ENCODE measurements around the gene PKN1.

Gene PKN1

DNA sequence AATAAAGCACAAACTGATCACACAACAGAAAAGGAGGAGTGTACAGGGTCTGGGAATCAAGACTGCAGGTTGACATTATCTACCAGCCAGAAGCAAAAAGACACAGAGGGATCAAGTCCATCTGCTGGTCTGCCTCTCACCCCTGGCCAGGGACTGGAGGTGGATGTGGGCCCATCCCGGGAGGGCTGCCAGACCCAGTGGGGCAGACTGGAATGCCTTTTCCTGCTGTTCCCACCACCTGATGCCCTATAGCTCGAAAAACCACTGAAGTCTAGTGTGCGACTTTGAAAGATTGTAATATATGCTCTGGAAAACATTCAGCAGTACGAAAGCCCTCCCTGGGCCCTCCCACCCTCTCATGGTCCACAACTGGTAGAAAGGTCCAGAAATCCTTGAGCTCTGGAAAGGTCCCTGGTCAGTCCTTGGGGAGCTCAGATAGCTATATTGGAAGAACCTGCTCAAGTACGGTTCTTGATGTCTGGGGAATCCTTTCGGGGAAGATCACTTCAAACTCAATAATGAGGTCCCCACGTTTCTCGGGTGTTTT lies 82.5 kb downstream of the PKN1 start:
- no peak for DNase-seq (ENCODE audit: low spot score)

DNA sequence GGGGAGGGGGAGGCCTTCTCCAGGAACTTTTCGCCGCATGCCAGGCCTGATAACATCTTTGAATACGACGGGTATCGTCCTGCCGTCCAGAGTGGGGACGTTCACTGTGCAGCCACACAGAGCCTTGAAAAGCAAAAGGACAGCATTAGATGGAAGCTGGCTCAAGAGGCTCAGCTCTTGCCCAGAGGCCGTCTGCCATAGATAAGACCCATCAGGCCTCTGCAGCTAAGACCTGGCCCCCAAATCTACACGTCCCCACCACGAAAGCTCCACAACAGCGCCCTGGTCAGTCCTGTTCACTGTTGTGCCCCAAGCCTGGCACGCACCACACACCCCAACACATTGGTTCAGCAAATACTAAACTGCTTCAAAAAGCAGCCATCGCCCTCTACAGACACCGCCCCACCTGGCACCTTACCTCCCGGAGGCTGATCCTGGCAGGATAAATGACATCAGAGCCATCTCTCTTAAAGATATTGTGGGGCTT lies 83.0 kb downstream of the PKN1 start:
- DNase-seq (ENCODE audit: low spot score): no peak

DNA sequence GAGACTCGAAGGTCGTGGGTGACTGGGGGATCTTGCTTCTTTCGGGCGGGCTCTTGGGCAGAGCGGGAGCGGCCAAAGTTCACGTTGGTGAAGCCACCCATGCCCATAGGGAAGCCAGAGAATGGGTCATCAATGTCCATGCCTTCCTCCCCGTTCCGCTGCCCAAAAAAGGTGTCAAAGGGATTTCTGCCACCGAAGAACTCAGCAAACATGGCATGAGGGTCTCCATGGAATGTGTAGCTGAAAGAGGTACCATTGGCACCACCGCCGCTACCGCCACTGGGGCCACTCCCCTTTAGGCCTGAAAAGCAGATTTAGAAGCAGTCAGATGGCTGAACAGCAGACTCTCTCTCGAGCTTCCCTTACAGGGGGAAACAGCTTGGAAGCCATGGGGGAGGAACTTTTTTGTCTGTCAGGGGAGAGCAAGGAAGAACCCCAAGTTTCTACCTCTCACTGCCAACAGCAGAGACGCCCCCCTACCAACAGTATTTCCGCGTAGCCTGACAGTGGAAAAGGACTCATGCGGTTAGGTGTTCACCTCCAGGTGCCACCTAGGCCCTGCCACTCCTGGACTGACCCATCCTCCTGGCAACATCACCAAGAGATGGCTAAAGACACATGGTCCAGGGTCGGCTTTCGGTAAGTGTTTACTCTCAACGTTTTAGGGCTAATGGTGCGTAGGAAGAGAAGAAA lies 83.8 kb downstream of the PKN1 start:
- no peak for DNase-seq (ENCODE audit: low spot score)

DNA sequence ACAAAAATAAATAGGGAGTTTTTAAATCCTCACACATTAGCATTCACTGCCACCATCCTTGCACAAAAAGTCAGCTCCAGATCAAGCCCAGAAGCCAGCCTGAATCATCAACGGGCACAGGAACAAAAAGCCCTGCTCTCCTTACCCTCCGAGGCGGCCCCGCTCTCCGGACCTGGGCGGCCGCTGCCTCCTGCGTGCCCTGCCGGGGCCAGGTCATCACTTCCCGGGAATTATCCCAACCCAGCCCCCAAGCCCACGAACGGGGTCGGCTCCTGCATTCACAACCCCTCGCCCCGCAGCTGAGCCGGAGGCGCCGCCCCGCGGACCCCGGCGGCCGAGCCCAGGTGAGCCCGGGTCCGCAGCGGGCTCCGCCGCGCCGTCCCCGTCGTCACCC lies 84.3 kb downstream of the PKN1 start:
- DNase-seq (ENCODE audit: low spot score): no peak

DNA sequence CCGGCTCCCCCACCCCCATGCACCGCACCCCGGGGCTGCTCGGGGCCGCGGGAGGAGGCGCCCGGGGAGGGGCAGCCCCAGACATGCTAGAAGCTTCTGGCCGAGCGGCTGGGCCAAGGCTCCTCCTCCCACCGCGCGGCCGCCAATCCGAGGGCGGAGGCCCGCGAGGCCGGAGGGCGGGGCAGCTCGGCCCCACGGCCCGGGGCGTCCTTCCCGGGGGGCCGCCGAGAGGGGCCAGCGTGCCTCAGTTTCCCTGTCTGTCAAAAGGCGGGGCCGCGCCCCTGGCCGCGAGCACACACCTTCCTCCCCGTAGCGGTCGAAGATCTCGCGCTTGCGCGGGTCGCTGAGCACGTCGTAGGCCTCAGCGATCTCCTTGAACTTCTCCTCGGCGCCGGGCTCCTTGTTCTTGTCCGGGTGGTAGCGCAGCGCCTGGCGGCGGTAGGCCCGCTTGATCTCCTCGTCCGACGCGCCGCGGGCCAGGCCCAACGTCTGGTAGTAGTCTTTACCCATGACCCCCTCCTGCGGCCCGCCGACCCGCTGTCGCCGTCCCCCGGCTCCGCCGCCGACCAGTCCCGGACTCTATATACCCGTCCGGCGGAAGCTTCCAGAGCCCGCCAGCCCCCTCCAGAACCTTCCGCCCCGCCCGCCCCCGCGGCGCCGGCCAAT lies 84.9 kb downstream of the PKN1 start, which contains the start of gene DNAJB1:
Gene DNAJB1 (minus strand): TSS at position 558 of the 666 bp plus-strand sequence. CDS start 48 bp downstream, at position 510.
- peak; percentile 71 for DNase-seq (ENCODE audit: low spot score)

DNA sequence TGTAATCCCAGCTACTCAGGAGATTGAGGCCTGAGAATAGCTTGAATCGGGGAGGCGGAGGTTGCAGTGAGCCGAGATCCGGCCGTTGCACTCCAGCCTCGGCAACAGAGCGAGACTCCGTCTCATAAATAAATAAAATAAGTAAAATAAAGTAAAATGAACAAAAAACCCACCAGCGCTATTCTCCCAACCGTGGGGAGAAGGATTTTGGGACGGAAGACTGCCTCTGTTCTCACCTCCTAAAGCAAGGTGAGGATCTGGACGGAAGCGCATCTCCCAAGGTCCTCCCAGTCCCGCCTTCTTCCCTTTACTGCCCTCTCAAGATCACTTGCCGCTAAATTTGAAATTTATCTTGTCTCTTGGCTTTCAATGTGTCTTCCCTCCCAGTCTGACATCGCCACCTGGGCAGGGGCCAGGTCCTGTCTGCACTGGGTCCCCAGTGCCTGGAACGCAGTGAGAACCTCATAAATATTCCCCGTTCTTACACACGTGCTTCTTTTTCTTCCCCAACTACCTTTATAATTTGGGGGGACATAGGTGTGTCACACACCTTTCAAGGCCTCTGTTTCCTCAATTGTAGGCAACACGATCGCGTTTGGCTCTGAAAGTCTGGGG lies 86.2 kb downstream of the PKN1 start:
- no peak for DNase-seq (ENCODE audit: low spot score)

DNA sequence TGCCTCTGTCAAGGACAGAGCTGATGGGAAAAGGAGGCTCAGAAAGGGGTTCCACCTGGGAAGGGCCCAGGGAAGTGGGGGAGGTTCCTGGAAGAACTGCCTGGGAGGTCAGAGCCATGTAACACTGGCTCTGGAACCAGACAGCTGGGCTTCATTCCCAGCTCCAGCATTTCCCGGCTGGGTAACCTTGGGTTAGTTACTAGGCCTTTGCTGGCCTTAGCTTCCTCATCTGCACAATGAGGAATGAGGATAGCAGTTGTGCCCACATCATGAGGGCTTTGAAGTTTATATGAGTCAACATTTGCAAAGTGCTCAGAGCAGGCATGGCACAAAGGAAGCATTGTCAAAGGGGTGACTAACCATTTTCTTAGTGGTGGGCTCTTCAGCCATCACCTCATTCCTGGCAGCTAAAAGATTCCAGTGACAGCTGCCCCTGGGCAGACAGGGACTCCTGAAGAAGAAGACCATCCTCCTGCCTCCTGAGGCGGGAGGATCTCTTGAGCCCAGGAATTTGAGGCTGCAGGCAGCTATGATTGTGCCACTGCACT lies 86.8 kb downstream of the PKN1 start:
- no peak for DNase-seq (ENCODE audit: low spot score)

DNA sequence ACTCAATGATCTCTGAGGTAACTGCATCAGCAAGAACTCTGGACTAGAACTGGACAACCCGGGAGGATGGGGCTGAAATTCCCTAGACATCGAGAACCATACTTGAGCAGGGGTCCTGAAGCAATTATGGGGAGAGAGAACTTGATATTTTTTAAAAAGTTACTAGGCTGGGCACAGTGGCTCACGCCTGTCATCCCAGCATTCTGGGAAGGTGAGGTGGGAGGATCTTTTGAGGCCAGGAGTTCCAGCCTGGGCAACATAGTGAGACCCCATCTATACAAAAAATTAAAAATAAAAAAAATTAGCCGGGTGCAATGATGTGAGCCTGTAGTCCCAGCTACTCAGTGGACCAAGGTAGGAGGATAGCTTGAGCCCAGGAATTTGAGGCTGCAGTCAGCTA lies 87.4 kb downstream of the PKN1 start:
- no peak for DNase-seq (ENCODE audit: low spot score)
